Adrenal gland (tissue), 12 donors: ENCODE results near the gene AGPS. TPM values are rescaled to one million over a fixed set of nuclear protein-coding genes. Genes with fewer than 3 reads are reported as not detected.

ENCODE experiments used
- DNase-seq, 7 donors: peaks; one replicate each; pipeline ENCODE4 v3.0.0-alpha.2; 2019 to 2020
- H3K27ac ChIP-seq, 5 donors: fragments of 200-600 bp; sonication (generic) in 4 of 5; 1 replicate in 3 of 5; 2 replicates in 2 of 5; pipeline versions ENCODE4 v1.5.1 to v1.8.0; 2016 to 2020; ENCODE audit warnings: mild to moderate bottlenecking in 1 of 5
- H3K27me3 ChIP-seq: fragments of 200-600 bp; 2 replicates; pipeline ENCODE4 v1.8.0; 2021
- H3K36me3 ChIP-seq, 2 donors: fragments of 200-600 bp; replicated peaks in 1 of 2; 1 replicate in 1 of 2; 2 replicates in 1 of 2; pipeline versions ENCODE4 v1.5.1 to v1.8.0; 2018 to 2022
- H3K4me1 ChIP-seq, 2 donors: fragments of 200-600 bp; replicated peaks in 1 of 2; 1 replicate in 1 of 2; 2 replicates in 1 of 2; pipeline versions ENCODE4 v1.5.1 to v1.8.0; 2018 to 2021
- H3K4me3 ChIP-seq, 4 donors: fragments of 200-600 bp; sonication (generic) in 3 of 4; one replicate each; pipeline ENCODE4 v1.5.1; 2016 to 2018
- H3K9me3 ChIP-seq, 3 donors: fragments of 200-600 bp; sonication (generic) in 1 of 3; replicated peaks in 1 of 3; 1 replicate in 2 of 3; 2 replicates in 1 of 3; pipeline versions ENCODE4 v1.5.1 to v1.8.0; 2016 to 2021
- CTCF ChIP-seq, 6 experiments: fragments of 450-650 bp in 4 of 6; fragments of 200-600 bp in 2 of 6; sonication (generic) in 1 of 6; IDR thresholded peaks; 1 replicate in 5 of 6; 2 replicates in 1 of 6; pipeline versions ENCODE4 v1.5.1 to v1.8.0; 2016 to 2021; ENCODE audit warnings: antibody characterized with exemption in 6 of 6, mild to moderate bottlenecking in 2 of 6, moderate library complexity in 1 of 6
- POLR2A ChIP-seq, 2 donors: fragments of 450-650 bp; IDR thresholded peaks; one replicate each; pipeline ENCODE4 v1.6.1; 2017; ENCODE audit warnings: antibody characterized with exemption in 2 of 2, mild to moderate bottlenecking in 2 of 2, moderate library complexity in 1 of 2
- WGBS, 4 donors: extraction: QIAGEN DNeasy Blood & Tissue Kit in 2 of 4; methylation state at CpG; one replicate each; pipeline versions ENCODE4 v1.1.5 to v1.1.7; 2013 to 2017; 5-methylcytosine and 5-hydroxymethylcytosine counted together
- intact Hi-C, 2 donors: fragments of 100-400 bp; cut with DNase I; formaldehyde crosslinking; loops; one replicate each; pipeline versions ENCODE4 v1.14.1 to v1.15.0; 2022 to 2023
- polyA plus RNA-seq, 3 donors: library from polyadenylated mRNA; stranded (reverse); fragments of 200-250 nt in 2 of 3; fragments of 350-450 nt in 1 of 3; fragmentation: Illumina TruSeq in 1 of 3; extraction: RNeasy Lipid Tissue Mini Kit (QIAGEN cat#74804) in 1 of 3; gene quantifications; one replicate each; pipeline ENCODE4 v1.2.3, GENCODE V29; 2013 to 2014
- total RNA-seq, 9 donors: library from RNA; depleted of rRNA in 4 of 9; stranded (reverse); fragments of >200 nt in 4 of 9; fragments of 120-200 nt in 1 of 9; fragmentation: NEBNext Ultra II Directional in 1 of 9; extraction: Animal tissue kit (Norgen Biotek cat#: 25700) in 1 of 9; gene quantifications; one replicate each; pipeline versions ENCODE4 v1.1.0 to v1.2.4, GENCODE V29; 2013 to 2023
- donor health status: healthy with polysubstance abuse.
- donor health status: Bipolar disorder and iron deficiency.
- donor health status: DM: yes; HTN: yes; CAD: no.
- donor health status: DM: no; HTN: no; CAD: no.
- donor health status: DM: no; HTN: no; CAD: no.
- donor health status: DM: yes; HTN: yes; CAD: no.

Gene AGPS
- total and polyA plus RNA-seq, 12 donors: 3.8 to 43.1 (median 32.8) TPM

GRCh38 chr2:177541258-177541991 lies 148.9 kb downstream of the AGPS start:
- no peak overlapping the region for H3K4me3 ChIP-seq
- TF ChIP-seq CTCF (IDR thresholded peaks at IDR 0.05) (no peak), POLR2A (IDR thresholded peaks at IDR 0.05) (no peak)
- intact Hi-C loops: no loop called here
- no peaks in the 10 kb centered on the region for H3K36me3 ChIP-seq
- H3K9me3 ChIP-seq: no peaks in the 10 kb centered on the region
- no peak overlapping the region for H3K27ac ChIP-seq
- no peaks in the 10 kb centered on the region for H3K27me3 ChIP-seq
- no peak for DNase-seq
- no peaks in the 10 kb centered on the region for H3K4me1 ChIP-seq

- DNase-seq: no peak
- TF ChIP-seq CTCF (IDR thresholded peaks at IDR 0.05) (no peak), POLR2A (IDR thresholded peaks at IDR 0.05) (no peak)
- intact Hi-C loops: no loop called here
- Histone ChIP-seq H3K36me3 (no peaks in the 10 kb centered on the region), H3K27me3 (no peaks in the 10 kb centered on the region), H3K27ac (no peak overlapping the region), H3K4me1 (no peaks in the 10 kb centered on the region), H3K4me3 (no peak overlapping the region), H3K9me3 (no peaks in the 10 kb centered on the region)
Observed at GRCh38 chr2:177542396-177542795, 149.8 kb downstream of the AGPS start.

- no peaks in the 10 kb centered on the region for H3K36me3 ChIP-seq
- no peak overlapping the region for H3K4me3 ChIP-seq
- no peaks in the 10 kb centered on the region for H3K4me1 ChIP-seq
- no peaks in the 10 kb centered on the region for H3K27me3 ChIP-seq
- no peaks in the 10 kb centered on the region for H3K9me3 ChIP-seq
- WGBS, 4 donors: 73 to 89% (median 84%) methylated on average over 6 of the region's 6 CpGs
- TF ChIP-seq CTCF (IDR thresholded peaks at IDR 0.05): no peak
- TF ChIP-seq POLR2A (IDR thresholded peaks at IDR 0.05): no peak
- intact Hi-C loops: no loop called here
- no peak for DNase-seq
- no peak overlapping the region for H3K27ac ChIP-seq
Observed at GRCh38 chr2:177543007-177543760, 150.6 kb downstream of the AGPS start.

- intact Hi-C loops: no loop called here
- 86 to 92% (median 87%) methylated on average over 3 of the region's 3 CpGs for WGBS, 4 donors
- Histone ChIP-seq H3K4me3 (no peak overlapping the region), H3K27ac (no peak overlapping the region), H3K4me1 (no peaks in the 10 kb centered on the region), H3K9me3 (no peaks in the 10 kb centered on the region), H3K27me3 (no peaks in the 10 kb centered on the region), H3K36me3 (no peaks in the 10 kb centered on the region)
- TF ChIP-seq POLR2A (IDR thresholded peaks at IDR 0.05) (no peak), CTCF (IDR thresholded peaks at IDR 0.05) (no peak)
- no peak for DNase-seq
Observed at GRCh38 chr2:177545143-177545542, 152.6 kb downstream of the AGPS start.
